ENCODE results near the gene LRIT1. TPM values are rescaled to one million over a fixed set of nuclear protein-coding genes. Genes with fewer than 3 reads are reported as not detected.

LRIT1 gene
- total RNA-seq, 1 donor from 2014 or later, result not detected

GRCh38 chr10:84244651-84245270 lies 3.4 kb upstream of the LRIT1 start, which contains the start of gene RGR:
TSS of gene RGR (plus strand) at chr10:84245053. CDS start at chr10:84245091, 38 bp downstream.
- Histone ChIP-seq H3K27ac (no peak within 1 kb of the TSS), H3K36me3 (no peaks in the 10 kb centered on the region), H3K4me3 (no peak within 1 kb of the TSS), H3K4me1 (no peaks in the 10 kb centered on the region), H3K9me3 (no peaks in the 10 kb centered on the region), H3K27me3 (no peaks in the 10 kb centered on the region)
- TF ChIP-seq CTCF (IDR thresholded peaks at IDR 0.05), result no peak
- intact Hi-C loops (cut with DNase I), result no loop called here
- DNase-seq (ENCODE audit: low spot score in 2 of 2), result no peak

GRCh38 chr10:84243759-84244158 lies 2.4 kb upstream of the LRIT1 start:
- intact Hi-C loops (cut with DNase I), result no loop called here
- Histone ChIP-seq H3K9me3 (no peaks in the 10 kb centered on the region), H3K4me1 (no peaks in the 10 kb centered on the region), H3K4me3 (no peak overlapping the region), H3K27ac (no peak overlapping the region), H3K27me3 (no peaks in the 10 kb centered on the region), H3K36me3 (no peaks in the 10 kb centered on the region)
- peak in 1 of 2 donors; percentile 8 for DNase-seq (ENCODE audit: low spot score in 2 of 2)
- no peak for TF ChIP-seq CTCF (IDR thresholded peaks at IDR 0.05)

GRCh38 chr10:84238909-84239308 lies 2.4 kb downstream of the LRIT1 start:
- Histone ChIP-seq H3K9me3 (no peaks in the 10 kb centered on the region), H3K4me3 (no peak overlapping the region), H3K4me1 (no peaks in the 10 kb centered on the region), H3K27ac (no peak overlapping the region), H3K36me3 (no peaks in the 10 kb centered on the region), H3K27me3 (no peaks in the 10 kb centered on the region)
- intact Hi-C loops (cut with DNase I), result no loop called here
- DNase-seq (ENCODE audit: low spot score in 2 of 2), result no peak
- no peak for TF ChIP-seq CTCF (IDR thresholded peaks at IDR 0.05)

- Histone ChIP-seq H3K27me3 (no peaks in the 10 kb centered on the region), H3K4me1 (no peaks in the 10 kb centered on the region), H3K4me3 (no peak overlapping the region), H3K36me3 (no peaks in the 10 kb centered on the region), H3K27ac (no peak overlapping the region), H3K9me3 (no peaks in the 10 kb centered on the region)
- peak in 1 of 2 donors; percentile 59 for DNase-seq (ENCODE audit: low spot score in 2 of 2)
- intact Hi-C loops (cut with DNase I), result no loop called here
- TF ChIP-seq CTCF (IDR thresholded peaks at IDR 0.05), result no peak
Observed at GRCh38 chr10:84237199-84238051, 3.9 kb downstream of the LRIT1 start.

- DNase-seq (ENCODE audit: low spot score in 2 of 2), result no peak
Observed at GRCh38 chr10:84236807-84237198, 4.5 kb downstream of the LRIT1 start.

More at GRCh38 chr10:84236807-84237198, 4.5 kb downstream of the LRIT1 start:
- no peak for TF ChIP-seq CTCF (IDR thresholded peaks at IDR 0.05)
- H3K9me3 ChIP-seq, result no peaks in the 10 kb centered on the region
- no peaks in the 10 kb centered on the region for H3K27me3 ChIP-seq
- no peaks in the 10 kb centered on the region for H3K36me3 ChIP-seq
- intact Hi-C loops (cut with DNase I), result no loop called here
- no peak overlapping the region for H3K4me3 ChIP-seq
- no peak overlapping the region for H3K27ac ChIP-seq
- no peaks in the 10 kb centered on the region for H3K4me1 ChIP-seq

All from ascending aorta (tissue), 2 donors.